Prostate gland (tissue), 2 donors: ENCODE results near the gene REG4. TPM values are rescaled to one million over a fixed set of nuclear protein-coding genes. Genes with fewer than 3 reads are reported as not detected.
"Not testable (repeated sequence)": the region's sequence is repeated elsewhere in the genome, so short reads cannot be mapped to it uniquely, and the experiment has no call there.

Experiments used
- DNase-seq: peaks from one replicate; pipeline ENCODE4 v3.0.0-alpha.2; 2019; ENCODE audit warnings: low spot score
- H3K27ac ChIP-seq, 2 donors: fragments of 200-600 bp; sonication (generic); 2 replicates each; pipeline ENCODE4 v1.5.1; 2017 to 2019
- H3K27me3 ChIP-seq: fragments of 200-600 bp; sonication (generic); replicated peaks from 2 replicates; pipeline ENCODE4 v1.5.1; 2019; ENCODE audit not compliant: insufficient read depth
- H3K36me3 ChIP-seq, 2 donors: fragments of 200-600 bp; sonication (generic); 1 replicate in 1 of 2; 2 replicates in 1 of 2; pipeline versions ENCODE4 v1.5.1 to v1.8.1; 2017 to 2019
- H3K4me1 ChIP-seq: fragments of 200-600 bp; sonication (generic); replicated peaks from 2 replicates; pipeline ENCODE4 v1.5.1; 2019
- H3K4me3 ChIP-seq, 2 donors: fragments of 200-600 bp; sonication (generic); 2 replicates each; pipeline ENCODE4 v1.5.1; 2017 to 2019
- H3K9me3 ChIP-seq: fragments of 200-600 bp; sonication (generic); 2 replicates; pipeline ENCODE4 v1.5.1; 2017
- POLR2A ChIP-seq: fragments of 450-650 bp; IDR thresholded peaks from one replicate; pipeline ENCODE4 v1.6.1; 2016; ENCODE audit warnings: antibody characterized with exemption, mild to moderate bottlenecking
- POLR2AphosphoS5 ChIP-seq: sonication (generic); formaldehyde crosslinking; IDR thresholded peaks from one replicate; pipeline ENCODE4 v1.6.1; 2017; ENCODE audit warnings: antibody characterized with exemption
- WGBS: methylation state at CpG from one replicate; pipeline ENCODE4 v1.1.5; 2018; 5-methylcytosine and 5-hydroxymethylcytosine counted together
- intact Hi-C: fragments of 100-400 bp; cut with DNase I; formaldehyde crosslinking; loops from one replicate; pipeline ENCODE4 v1.14.2; 2022
- total RNA-seq, 2 donors: library from RNA; depleted of rRNA; stranded (reverse); fragments of >200 nt; gene quantifications; one replicate each; pipeline ENCODE4 v1.1.0, GENCODE V29; 2016
- TF ChIP-seq, protein P1 (sequence below), 4 experiments: fragments of 200-600 bp in 2 of 4; fragments of 450-650 bp in 2 of 4; sonication (generic) in 2 of 4; IDR thresholded peaks; 1 replicate in 3 of 4; 2 replicates in 1 of 4; pipeline ENCODE4 v1.5.1; 2016 to 2019; ENCODE audit warnings: antibody characterized with exemption in 4 of 4, mild to moderate bottlenecking in 2 of 4, moderate library complexity in 2 of 4

The REG4 gene
- 1 to 10 TPM in 1 of 2 donors, under 1 TPM in 1; 0.62 to 2.0 TPM for total RNA-seq

DNA sequence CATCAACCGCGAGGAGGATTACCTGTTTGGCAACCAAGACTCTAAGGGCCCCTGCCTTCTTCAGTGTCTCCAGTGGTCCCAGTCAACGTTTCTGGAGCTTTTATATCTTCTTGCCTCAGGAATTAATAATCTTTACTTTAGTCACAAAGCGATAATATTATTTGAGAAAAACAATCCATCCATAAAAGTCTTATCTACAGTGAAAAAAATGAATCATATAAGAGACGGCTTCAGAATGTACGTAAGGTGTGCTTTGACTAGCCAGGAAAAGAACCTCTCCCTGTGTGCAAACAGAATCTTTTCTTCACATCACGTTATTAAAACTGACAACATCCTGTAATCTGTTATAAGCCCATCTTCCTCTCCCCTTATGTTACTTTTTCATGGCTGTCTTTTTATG is at the start of gene REG4:
REG4 (minus strand) TSS at position 74 of the 400 bp plus-strand sequence. CDS start 2,691 bp downstream, outside the sequence.
- H3K27ac ChIP-seq: no peak within 1 kb of the TSS

DNA sequence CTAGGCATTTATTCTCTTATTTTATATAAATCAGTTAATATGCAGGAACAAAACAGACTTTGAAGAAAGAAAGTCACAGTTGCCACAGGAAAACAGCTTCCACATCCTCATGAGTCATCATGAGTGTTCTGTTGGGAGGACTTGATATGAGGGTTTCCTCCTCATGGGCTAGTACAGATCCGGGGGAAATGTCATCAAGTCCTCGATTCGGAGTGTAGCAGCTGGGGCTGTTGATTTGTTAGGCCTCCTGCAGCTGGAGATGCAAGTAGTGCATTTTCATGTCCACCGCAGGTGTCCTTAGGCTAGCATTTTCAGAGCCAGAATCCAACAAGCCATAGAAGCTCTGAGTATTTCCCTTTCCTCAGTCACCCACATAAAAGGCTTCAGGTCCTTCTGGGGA is 48.4 kb upstream of the REG4 start:
- intact Hi-C loops: no loop called here
- DNase-seq: no peak
- Histone ChIP-seq H3K4me1 (no peaks in the 10 kb centered on the region), H3K9me3 (no peaks in the 10 kb centered on the region), H3K4me3 (no peak overlapping the region), H3K36me3 (no peaks in the 10 kb centered on the region), H3K27me3 (no peaks in the 10 kb centered on the region), H3K27ac (no peak overlapping the region)
- 66% methylated on average over 4 of the region's 4 CpGs for WGBS
- no peak for TF ChIP-seq POLR2AphosphoS5
- TF ChIP-seq, protein P1, sequence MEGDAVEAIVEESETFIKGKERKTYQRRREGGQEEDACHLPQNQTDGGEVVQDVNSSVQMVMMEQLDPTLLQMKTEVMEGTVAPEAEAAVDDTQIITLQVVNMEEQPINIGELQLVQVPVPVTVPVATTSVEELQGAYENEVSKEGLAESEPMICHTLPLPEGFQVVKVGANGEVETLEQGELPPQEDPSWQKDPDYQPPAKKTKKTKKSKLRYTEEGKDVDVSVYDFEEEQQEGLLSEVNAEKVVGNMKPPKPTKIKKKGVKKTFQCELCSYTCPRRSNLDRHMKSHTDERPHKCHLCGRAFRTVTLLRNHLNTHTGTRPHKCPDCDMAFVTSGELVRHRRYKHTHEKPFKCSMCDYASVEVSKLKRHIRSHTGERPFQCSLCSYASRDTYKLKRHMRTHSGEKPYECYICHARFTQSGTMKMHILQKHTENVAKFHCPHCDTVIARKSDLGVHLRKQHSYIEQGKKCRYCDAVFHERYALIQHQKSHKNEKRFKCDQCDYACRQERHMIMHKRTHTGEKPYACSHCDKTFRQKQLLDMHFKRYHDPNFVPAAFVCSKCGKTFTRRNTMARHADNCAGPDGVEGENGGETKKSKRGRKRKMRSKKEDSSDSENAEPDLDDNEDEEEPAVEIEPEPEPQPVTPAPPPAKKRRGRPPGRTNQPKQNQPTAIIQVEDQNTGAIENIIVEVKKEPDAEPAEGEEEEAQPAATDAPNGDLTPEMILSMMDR (IDR thresholded peaks at IDR 0.05): no peak
- TF ChIP-seq POLR2A: no peak

More for the DNA sequence above, at the start of gene REG4:
- no peak for TF ChIP-seq POLR2AphosphoS5
- TF ChIP-seq, protein P1 (IDR thresholded peaks at IDR 0.05): no peak
- no peak for TF ChIP-seq POLR2A
- no peaks in the 10 kb centered on the region for H3K36me3 ChIP-seq
- H3K4me3 ChIP-seq: no peak within 1 kb of the TSS
- no peak for DNase-seq
- intact Hi-C loops: no loop called here
- 55% methylated on average over 7 of the region's 7 CpGs for WGBS
- no peaks in the 10 kb centered on the region for H3K27me3 ChIP-seq
- no peaks in the 10 kb centered on the region for H3K9me3 ChIP-seq
- no peaks in the 10 kb centered on the region for H3K4me1 ChIP-seq

DNA sequence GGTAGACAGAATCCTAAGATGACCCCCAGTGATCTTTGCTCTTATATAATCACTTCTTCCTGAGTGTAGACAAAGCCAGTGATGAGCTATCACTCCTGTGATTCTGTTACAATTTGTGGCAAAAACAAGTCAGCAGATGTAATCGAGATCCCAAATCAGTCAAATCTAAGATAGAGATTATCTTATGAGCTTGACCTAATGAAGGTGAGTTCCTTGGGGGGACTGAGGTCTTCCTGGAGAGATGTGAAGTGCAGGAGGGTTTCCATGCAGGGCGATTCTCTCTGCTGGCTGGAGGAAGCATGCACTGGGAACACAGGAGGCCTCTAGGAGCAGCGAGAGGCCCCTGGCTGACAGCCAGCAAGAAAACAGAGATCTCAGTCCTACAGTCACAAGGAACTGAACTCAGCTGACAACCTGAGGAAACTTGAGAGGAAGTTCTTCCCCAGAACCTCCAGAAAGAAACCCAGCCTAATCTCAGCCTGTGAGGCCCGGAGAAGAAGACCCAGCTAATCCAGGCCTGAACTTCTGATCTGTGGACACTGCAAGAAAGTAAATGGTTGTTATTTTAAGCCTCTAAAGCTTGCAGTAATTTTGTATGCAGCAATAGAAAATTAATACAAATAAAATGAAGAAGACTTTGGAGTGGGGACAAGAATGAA is 47.4 kb upstream of the REG4 start:
- intact Hi-C loops, H3K36me3 ChIP-seq, DNase-seq, H3K9me3 ChIP-seq, H3K4me3 ChIP-seq, H3K4me1 ChIP-seq, H3K27ac ChIP-seq, H3K27me3 ChIP-seq: not testable (repeated sequence)
- 75% methylated on average over 4 of the region's 4 CpGs for WGBS

DNA sequence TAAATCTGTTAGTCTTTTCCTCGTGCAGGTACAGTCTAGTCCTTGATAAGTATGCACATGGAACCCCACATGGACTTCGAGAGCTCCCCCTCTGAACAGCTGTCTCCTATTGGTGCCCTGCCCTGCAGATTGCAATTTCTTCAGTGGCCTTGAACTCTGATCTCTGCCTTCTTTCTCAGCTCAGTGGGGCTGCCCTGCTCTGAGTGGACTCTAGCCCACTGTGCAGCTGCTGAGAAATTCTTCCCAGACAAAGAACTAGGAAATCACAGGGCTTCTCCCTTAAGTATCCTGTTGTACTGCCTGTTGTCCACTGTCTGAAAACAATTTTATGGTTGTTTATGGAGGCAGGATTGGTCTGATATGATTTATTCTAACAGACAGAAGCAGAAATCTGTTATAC is 46.9 kb upstream of the REG4 start:
- no peak overlapping the region for H3K27ac ChIP-seq
- no peak for DNase-seq
- TF ChIP-seq POLR2AphosphoS5 (no peak), POLR2A (no peak)
- TF ChIP-seq, protein P1 (IDR thresholded peaks at IDR 0.05): no peak
- no peaks in the 10 kb centered on the region for H3K27me3 ChIP-seq
- WGBS: 82% methylated on average over 2 of the region's 2 CpGs
- H3K9me3 ChIP-seq: no peaks in the 10 kb centered on the region
- H3K4me1 ChIP-seq: no peaks in the 10 kb centered on the region
- H3K4me3 ChIP-seq: no peak overlapping the region
- H3K36me3 ChIP-seq: no peaks in the 10 kb centered on the region
- intact Hi-C loops: no loop called here

DNA sequence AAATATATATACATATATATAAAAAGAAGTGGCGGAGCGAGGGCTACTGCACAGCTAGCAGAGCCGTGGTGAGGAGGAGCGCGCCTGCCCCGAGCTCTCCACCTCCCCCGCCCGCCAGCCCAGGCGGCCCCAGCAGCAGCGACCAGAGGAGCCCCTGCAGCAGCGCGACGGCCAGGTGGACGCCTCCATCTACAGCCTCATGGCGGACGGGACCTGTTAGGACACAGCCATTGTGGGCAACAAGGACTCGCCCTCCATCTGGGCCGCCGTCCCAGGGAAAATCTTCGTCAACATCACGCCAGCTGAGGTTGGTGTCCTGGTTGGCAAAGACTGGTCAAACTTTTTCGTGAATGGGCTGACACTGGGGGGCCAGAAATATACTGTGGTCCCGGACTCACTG is 41.9 kb upstream of the REG4 start:
- H3K9me3 ChIP-seq: no peaks in the 10 kb centered on the region
- H3K4me3 ChIP-seq: no peak overlapping the region
- DNase-seq: no peak
- no peaks in the 10 kb centered on the region for H3K36me3 ChIP-seq
- intact Hi-C loops: no loop called here
- 93% methylated on average over 22 of the region's 23 CpGs for WGBS
- H3K4me1 ChIP-seq: no peaks in the 10 kb centered on the region
- TF ChIP-seq, protein P1 (IDR thresholded peaks at IDR 0.05): no peak
- TF ChIP-seq POLR2A: no peak
- TF ChIP-seq POLR2AphosphoS5: no peak
- H3K27ac ChIP-seq: no peak overlapping the region
- no peaks in the 10 kb centered on the region for H3K27me3 ChIP-seq

DNA sequence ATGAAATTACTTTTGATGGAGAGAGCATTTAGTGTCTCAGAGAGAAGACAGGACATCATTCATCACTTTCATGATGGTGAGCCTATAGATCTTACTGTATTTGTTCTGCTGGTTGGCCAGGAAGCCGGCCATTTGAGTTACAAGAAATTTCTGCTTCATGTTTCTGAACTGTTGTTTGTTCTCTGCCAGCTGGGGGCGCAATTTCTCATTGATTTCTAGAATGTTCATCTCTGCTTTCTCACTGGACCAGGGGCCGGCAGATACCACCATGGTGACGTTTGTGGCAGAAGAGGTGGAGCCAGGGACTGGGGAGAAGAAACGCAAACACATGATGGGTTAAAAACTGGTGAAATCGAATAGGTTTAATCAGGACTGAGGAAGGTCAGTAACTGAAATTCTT is 32.9 kb upstream of the REG4 start:
- H3K9me3 ChIP-seq, H3K4me1 ChIP-seq, intact Hi-C loops, H3K36me3 ChIP-seq, H3K27me3 ChIP-seq, H3K4me3 ChIP-seq, DNase-seq, H3K27ac ChIP-seq: not testable (repeated sequence)
- 65% methylated on average over 6 of the region's 6 CpGs for WGBS
